ENCODE measurements around the gene SPSB1.
A peak's percentile ranks its signal among the peaks of the same experiment; 100 is the strongest.
"Not testable (repeated sequence)": the region's sequence is repeated elsewhere in the genome, so short reads cannot be mapped to it uniquely, and the experiment has no call there.

SPSB1 gene

DNA sequence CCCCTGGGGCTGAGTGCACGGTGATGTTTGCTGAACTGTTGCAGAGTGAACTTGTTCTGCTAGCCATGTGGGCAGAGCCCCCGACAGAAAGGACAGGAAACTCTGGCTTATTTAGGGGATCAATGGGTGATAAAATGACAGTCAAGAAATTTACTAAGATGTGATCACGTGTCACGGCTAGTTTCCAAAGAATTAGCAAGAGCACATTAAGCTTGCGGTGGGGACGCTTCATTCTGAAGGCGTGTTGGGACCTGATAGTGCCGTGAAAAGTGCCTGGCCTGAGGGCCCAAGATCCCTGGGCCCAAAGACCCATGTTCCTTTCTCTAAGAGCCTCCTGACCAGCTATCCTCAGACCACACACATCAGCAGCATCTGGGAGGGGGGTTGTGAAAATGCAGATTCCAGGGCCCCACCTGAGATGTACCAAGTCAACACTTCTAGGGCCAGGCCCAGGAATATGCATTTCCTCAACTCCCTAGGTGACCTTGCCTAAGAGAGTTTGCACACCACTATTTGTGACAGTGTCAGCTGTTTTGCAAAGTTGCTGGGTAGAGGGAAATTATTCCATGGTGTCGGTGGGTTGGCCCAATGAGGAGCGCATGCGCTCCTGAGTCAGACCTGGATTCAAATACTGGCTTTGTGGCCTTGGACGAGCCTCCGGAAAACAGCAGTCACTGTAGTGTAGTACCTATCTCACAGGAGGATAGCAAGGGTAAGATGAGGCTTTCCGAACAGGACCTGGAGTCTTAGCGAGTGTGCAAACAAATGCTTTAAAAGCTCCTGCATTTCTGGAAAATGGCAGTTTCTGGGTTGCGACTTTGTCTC, 77.5 kb downstream of the SPSB1 start:
- DNase-seq: no peak

GRCh38 chr1:9371391-9371935, 78.8 kb downstream of the SPSB1 start:
- no peak for DNase-seq

GRCh38 chr1:9371951-9372350, 79.3 kb downstream of the SPSB1 start:
- no peak for DNase-seq

GRCh38 chr1:9373619-9374018, 80.9 kb downstream of the SPSB1 start:
- DNase-seq: no peak

GRCh38 chr1:9374748-9375341, 82.2 kb downstream of the SPSB1 start:
- DNase-seq: no peak

GRCh38 chr1:9375912-9376311, 83.2 kb downstream of the SPSB1 start:
- DNase-seq: no peak

GRCh38 chr1:9376430-9376829, 83.7 kb downstream of the SPSB1 start:
- DNase-seq: no peak

DNA sequence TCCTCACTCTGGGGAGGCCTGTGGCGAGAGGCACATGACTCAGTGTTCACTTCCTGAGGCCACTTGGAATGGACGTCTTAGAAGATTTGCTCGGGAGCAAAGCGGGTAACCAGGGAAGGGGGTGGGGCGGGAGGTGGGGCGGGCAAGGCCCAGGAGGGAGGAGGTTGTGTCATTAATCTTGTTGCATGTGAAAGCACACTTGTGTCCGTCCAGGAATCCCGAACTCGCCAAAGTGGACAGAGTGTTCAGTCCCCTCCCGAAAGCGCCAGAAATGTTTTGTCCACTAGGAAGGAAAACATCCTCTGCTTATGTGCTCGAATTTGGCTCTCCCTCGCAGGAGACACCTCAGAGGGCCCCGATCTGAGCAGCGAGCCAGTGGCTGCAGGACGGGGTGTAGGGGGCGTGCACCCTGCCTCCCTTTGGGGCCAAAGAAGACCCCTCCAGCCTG, 84.2 kb downstream of the SPSB1 start:
- DNase-seq: no peak

- DNase-seq: no peak
Observed at GRCh38 chr1:9378801-9379200, 86.1 kb downstream of the SPSB1 start.

GRCh38 chr1:9380711-9381110, 88.0 kb downstream of the SPSB1 start:
- no peak for DNase-seq

- no peak for DNase-seq
Observed at GRCh38 chr1:9382643-9383491, 90.2 kb downstream of the SPSB1 start.

- DNase-seq: no peak
Observed at GRCh38 chr1:9384128-9384527, 91.4 kb downstream of the SPSB1 start.

GRCh38 chr1:9384751-9385245, 92.1 kb downstream of the SPSB1 start:
- DNase-seq: no peak

DNA sequence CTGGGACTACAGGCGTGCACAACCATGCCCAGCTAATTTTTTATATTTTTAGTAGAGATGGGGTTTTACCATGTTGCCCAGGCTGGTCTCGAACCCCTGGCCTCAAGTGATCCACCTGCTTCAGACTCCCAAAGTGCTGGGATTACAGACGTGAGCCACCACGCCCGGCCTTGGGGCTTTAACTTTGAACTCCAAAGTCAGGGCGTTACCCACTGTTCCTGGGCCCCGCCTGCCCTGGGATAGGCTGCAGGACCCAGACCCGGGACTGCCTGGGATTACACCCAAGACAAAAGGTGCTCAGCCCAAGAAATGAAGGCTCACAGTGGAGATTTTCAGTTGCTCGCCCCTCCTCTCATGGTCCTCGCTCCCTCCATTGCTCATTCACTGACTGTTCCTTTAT, 92.7 kb downstream of the SPSB1 start:
- not testable (repeated sequence) for DNase-seq

GRCh38 chr1:9385801-9386573, 93.3 kb downstream of the SPSB1 start:
- peak; percentile 27 for DNase-seq

DNA sequence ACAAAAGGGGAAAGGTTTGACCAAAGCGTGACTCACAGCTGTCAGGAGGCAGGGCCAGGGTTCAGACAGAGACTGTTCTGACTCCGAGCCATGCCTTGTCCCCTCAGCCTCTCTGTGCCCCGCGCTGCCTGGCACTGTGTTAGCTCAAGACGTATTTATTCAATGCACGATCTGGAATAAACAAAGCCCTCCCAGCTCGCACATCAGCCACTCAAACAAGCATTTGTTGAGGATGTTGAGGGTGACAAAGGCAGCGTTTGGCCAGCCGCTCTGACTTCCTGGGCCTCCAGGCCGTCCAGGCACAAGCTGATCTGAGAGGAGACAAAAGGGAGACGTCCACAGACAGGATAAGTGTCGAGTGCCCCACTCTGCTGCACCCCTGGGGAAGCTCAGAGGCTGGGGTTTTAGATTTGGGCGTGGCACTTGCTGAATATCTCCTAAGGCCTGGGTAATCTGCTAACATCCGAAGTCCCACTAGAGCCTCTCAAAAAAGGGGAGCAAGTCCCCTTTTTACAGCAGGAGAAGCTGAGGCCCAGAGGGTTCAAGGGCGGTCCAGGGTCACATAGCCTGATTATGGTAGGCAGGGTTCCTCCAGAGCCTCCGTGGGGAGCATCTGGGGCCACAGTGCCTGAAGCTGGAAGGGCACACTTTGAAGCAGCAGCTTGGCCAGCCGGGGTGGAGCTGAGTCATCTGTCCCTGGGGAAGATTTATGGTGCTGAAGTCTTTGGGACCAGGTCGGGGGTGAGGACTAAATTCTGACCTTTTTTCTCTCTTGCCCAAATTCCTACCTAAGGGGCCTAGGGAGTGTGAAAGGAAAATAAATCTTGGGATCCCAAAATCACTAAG, 95.9 kb downstream of the SPSB1 start:
- DNase-seq: no peak

DNA sequence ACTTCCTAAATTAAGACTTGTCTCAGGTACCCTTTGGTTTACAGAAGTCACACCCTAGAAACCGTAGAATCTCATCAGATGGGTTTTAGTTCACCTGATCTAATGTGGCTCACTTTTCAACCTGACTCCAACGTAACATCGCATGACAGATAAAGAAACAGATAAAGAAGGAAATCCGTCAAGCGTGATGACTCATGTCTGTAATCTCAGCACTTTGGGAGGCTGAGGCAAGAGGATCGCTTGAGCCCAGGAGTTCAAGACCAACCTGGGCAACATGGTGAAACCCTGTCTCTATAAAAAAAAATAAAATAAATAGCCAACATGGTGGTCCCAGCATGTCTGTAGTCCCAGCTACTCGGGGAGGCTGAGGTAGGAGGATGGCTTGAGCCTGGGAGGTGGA, 97.3 kb downstream of the SPSB1 start:
- DNase-seq: no peak

DNA sequence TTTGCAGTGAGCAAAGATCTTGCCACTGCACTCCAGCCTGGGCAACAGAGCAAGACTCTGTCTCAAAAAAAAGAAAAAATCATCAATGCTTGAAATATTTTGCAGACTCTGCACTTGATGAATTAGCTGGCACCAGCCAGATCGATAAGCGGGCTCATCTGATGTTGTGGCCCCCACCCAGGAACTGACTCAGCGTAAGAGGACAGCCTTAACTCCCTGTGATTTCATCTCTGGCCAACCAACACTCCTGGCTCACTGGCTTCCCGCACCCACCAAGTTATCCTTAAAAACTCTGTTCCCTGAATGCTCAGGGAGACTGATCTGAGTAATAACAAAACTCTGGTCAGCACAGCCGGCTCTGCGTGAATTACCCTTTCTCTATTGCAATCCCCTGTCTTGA, 98.9 kb downstream of the SPSB1 start:
- no peak for DNase-seq

DNA sequence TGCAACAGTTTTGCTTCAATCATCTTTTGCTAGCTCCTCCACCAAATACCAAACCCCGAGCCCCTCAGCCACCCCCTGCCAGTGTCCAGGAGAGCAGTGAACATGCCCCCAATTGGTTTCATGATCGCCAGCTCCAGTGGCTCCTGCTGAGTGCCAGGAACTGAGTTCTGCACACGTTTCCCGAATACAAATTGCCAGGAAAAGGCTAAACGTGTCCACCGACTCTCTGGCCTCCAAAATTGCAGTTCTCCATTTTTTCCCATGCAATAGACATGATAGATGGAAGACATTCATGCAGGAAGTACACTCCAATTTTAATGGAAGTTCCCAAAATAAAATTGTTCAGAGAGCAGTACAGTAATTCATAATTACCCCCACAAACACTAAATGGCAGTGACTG, 101.3 kb downstream of the SPSB1 start:
- no peak for DNase-seq

DNA sequence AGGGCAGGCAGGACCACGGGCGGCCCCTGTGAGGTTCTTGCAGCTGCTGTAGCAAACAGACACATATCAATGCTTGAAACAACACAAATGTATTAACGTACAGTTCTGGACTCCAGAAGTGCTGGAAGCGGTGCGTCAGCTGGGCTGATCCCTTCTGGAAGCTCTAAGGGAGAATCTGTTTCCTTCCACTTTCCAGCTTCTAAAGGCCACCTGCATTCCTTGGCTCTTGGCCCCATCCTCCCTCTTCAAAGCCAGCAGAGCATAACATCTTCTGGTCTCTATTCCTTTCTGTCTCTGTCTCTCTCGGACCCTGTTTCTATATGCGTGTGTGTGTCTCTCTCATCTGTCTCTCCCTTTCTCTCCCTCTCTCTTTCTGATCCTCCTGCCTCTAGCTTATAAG, 102.3 kb downstream of the SPSB1 start:
- no peak for DNase-seq

DNA sequence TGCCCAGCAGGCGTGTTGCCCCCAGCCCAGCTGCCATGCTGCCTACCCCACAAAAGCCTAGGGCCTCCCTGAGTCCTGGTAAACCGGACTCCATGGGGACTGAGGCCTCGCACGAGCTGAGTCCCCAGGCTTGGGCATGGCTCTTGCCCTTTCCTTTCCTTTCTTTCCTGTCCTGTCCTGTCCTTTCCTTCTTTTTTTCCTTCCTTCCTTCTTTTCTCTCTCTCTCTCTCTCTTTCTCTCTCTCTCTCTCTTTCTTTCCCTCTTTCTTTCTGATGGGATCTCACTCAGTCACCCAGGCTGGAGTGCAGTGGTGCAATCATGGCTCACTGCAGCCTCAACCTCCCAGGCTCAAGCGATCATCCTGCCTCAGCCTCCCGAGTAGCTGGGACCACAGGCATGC, 104.4 kb downstream of the SPSB1 start:
- DNase-seq: no peak

Measured in hematopoietic multipotent progenitor cell treated with erythropoietin and hydrocortisone succinate and interleukin-3 and kit ligand, for 4 days (in vitro differentiated cells).